Neural cell (in vitro differentiated cells): ENCODE data around the gene GPX6. TPM values are rescaled to one million over a fixed set of nuclear protein-coding genes. Genes with fewer than 3 reads are reported as not detected.

ENCODE experiments used
- H2AFZ ChIP-seq: fragments of 200-600, 300-800 bp; sonication (generic), shearing (Covaris generic); 2 replicates; pipeline ENCODE4 v1.6.0; 2014; ENCODE audit warnings: low read depth, mild to moderate bottlenecking, antibody characterized with exemption, low read length, moderate library complexity
- H3F3A ChIP-seq: fragments of 200-600 bp; shearing (Covaris generic); 2 replicates; pipeline ENCODE4 v1.6.1; 2016; ENCODE audit warnings: mild to moderate bottlenecking, moderate library complexity, mixed read lengths, antibody characterized with exemption, low read length; ENCODE audit not compliant: insufficient read depth, poor library complexity, severe bottlenecking
- H3K27ac ChIP-seq: fragments of 200-600, 300-800 bp; sonication (generic), shearing (Covaris generic); 2 replicates; pipeline ENCODE4 v1.5.1; 2014; ENCODE audit warnings: mild to moderate bottlenecking, low read length, moderate library complexity
- H3K27me3 ChIP-seq: fragments of 300-800, 200-600 bp; sonication (generic), shearing (Covaris generic); 2 replicates; pipeline ENCODE4 v1.6.0; 2014; ENCODE audit warnings: mild to moderate bottlenecking, low read depth, low read length, moderate library complexity; ENCODE audit not compliant: insufficient read depth
- H3K36me3 ChIP-seq: fragments of 300-800, 200-600 bp; sonication (generic), shearing (Covaris generic); 2 replicates; pipeline ENCODE4 v1.5.1; 2014; ENCODE audit warnings: mild to moderate bottlenecking, antibody characterized with exemption, low read length, moderate library complexity; ENCODE audit not compliant: insufficient read depth
- H3K4me2 ChIP-seq: fragments of 300-800, 200-600 bp; sonication (generic), shearing (Covaris generic); 2 replicates; pipeline ENCODE4 v1.6.0; 2014; ENCODE audit warnings: mild to moderate bottlenecking, low read length
- H3K4me3 ChIP-seq: fragments of 300-800, 200-600 bp; sonication (generic), shearing (Covaris generic); 2 replicates; pipeline ENCODE4 v1.5.1; 2014; ENCODE audit warnings: mild to moderate bottlenecking, low read length, moderate library complexity
- H3K79me2 ChIP-seq: fragments of 200-600 bp; shearing (Covaris generic); replicated peaks from 2 replicates; pipeline ENCODE4 v1.6.0; 2014; ENCODE audit warnings: mild to moderate bottlenecking, low read length, moderate library complexity; ENCODE audit not compliant: insufficient read depth
- H3K9ac ChIP-seq: fragments of 300-800, 200-600 bp; sonication (generic), shearing (Covaris generic); 2 replicates; pipeline ENCODE4 v1.6.1; 2016; ENCODE audit warnings: mild to moderate bottlenecking, low read length, mixed read lengths
- H3K9me2 ChIP-seq: fragments of 200-600 bp; shearing (Covaris generic); 2 replicates; pipeline ENCODE4 v1.6.1; 2016; ENCODE audit warnings: mild to moderate bottlenecking, low read length, mixed read lengths; ENCODE audit not compliant: insufficient read depth
- H3K9me3 ChIP-seq: fragments of 200-600, 300-800 bp; sonication (generic), shearing (Covaris generic); 2 replicates; pipeline ENCODE4 v1.6.1; 2016; ENCODE audit warnings: mild to moderate bottlenecking, mixed run types, low read length, moderate library complexity, mixed read lengths
- H4K20me1 ChIP-seq: fragments of 200-600 bp; shearing (Covaris generic); 2 replicates; pipeline ENCODE4 v1.6.1; 2016; ENCODE audit warnings: mild to moderate bottlenecking, mixed run types; ENCODE audit not compliant: insufficient read depth
- CTCF ChIP-seq: fragments of 450-650 bp; IDR thresholded peaks from 2 replicates; pipeline ENCODE4 v1.5.1; 2014; ENCODE audit warnings: antibody characterized with exemption, mild to moderate bottlenecking, moderate library complexity; ENCODE audit not compliant: poor library complexity, severe bottlenecking
- EP300 ChIP-seq: fragments of 450-650 bp; conservative IDR thresholded peaks from 2 replicates; pipeline ENCODE4 v1.6.1; 2014; ENCODE audit warnings: antibody characterized with exemption, mild to moderate bottlenecking, moderate library complexity; ENCODE audit not compliant: poor library complexity, severe bottlenecking
- EZH2 ChIP-seq: fragments of 200-600, 300-800 bp; shearing (Covaris generic), sonication (generic); IDR thresholded peaks from 2 replicates; pipeline ENCODE4 v1.6.1; 2014; ENCODE audit warnings: antibody characterized with exemption, low read length, borderline replicate concordance, mild to moderate bottlenecking; ENCODE audit not compliant: insufficient read depth, poor library complexity, severe bottlenecking
- MXI1 ChIP-seq: fragments of 450-650 bp; conservative IDR thresholded peaks from 2 replicates; pipeline ENCODE4 v1.6.1; 2014; ENCODE audit warnings: antibody characterized with exemption, mild to moderate bottlenecking; ENCODE audit not compliant: poor library complexity, severe bottlenecking
- POLR2AphosphoS5 ChIP-seq: IDR thresholded peaks from 2 replicates; pipeline ENCODE4 v1.6.1; 2012
- RAD21 ChIP-seq: fragments of 450-650 bp; conservative IDR thresholded peaks from 2 replicates; pipeline ENCODE4 v1.6.1; 2014; ENCODE audit warnings: antibody characterized with exemption, mild to moderate bottlenecking, moderate library complexity
- REST ChIP-seq: IDR thresholded peaks from 2 replicates; pipeline ENCODE4 v1.6.1; 2012; ENCODE audit warnings: borderline replicate concordance
- SMC3 ChIP-seq: fragments of 450-650 bp; conservative IDR thresholded peaks from 2 replicates; pipeline ENCODE4 v1.6.1; 2014; ENCODE audit warnings: antibody characterized with exemption, mild to moderate bottlenecking, moderate library complexity; ENCODE audit not compliant: poor library complexity
- TAF1 ChIP-seq: IDR thresholded peaks from 2 replicates; pipeline ENCODE4 v1.6.1; 2012; ENCODE audit warnings: low read depth
- polyA plus RNA-seq: library from polyadenylated mRNA; depleted of rRNA; stranded (reverse); fragments of >200 nt; gene quantifications from 2 replicates; pipeline ENCODE4 v1.2.3, GENCODE V29; 2014

The GPX6 gene
- polyA plus RNA-seq, 1 donor from 2014 or later, result not detected

- Histone ChIP-seq H4K20me1 (no peaks in the 10 kb centered on the region), H3K9me3 (no peaks in the 10 kb centered on the region), H3K9ac (no peak overlapping the region), H3K4me3 (peak overlapping the region; percentile 65), H3K4me2 (no peak overlapping the region), H3F3A (no peaks in the 10 kb centered on the region), H3K9me2 (no peaks in the 10 kb centered on the region), H3K79me2 (no peaks in the 10 kb centered on the region), H3K36me3 (no peaks in the 10 kb centered on the region), H2AFZ (no peak overlapping the region), H3K27me3 (no peaks in the 10 kb centered on the region), H3K27ac (no peak overlapping the region)
- no peak for TF ChIP-seq EZH2
- TF ChIP-seq REST, result no peak
- TF ChIP-seq MXI1, result no peak
- TF ChIP-seq SMC3, result no peak
- TF ChIP-seq CTCF, result no peak
- no peak for TF ChIP-seq POLR2AphosphoS5
- TF ChIP-seq EP300, result no peak
- no peak for TF ChIP-seq RAD21
- TF ChIP-seq TAF1, result no peak
Measured at GRCh38 chr6:28541996-28542395, 26.4 kb upstream of the GPX6 start.

GRCh38 chr6:28537509-28538140 is 22.0 kb upstream of the GPX6 start:
- Histone ChIP-seq H3F3A (no peaks in the 10 kb centered on the region), H3K4me3 (peak overlapping the region; percentile 41), H3K79me2 (no peaks in the 10 kb centered on the region), H3K27me3 (no peaks in the 10 kb centered on the region), H3K4me2 (no peak overlapping the region), H3K27ac (no peak overlapping the region), H3K9me2 (no peaks in the 10 kb centered on the region), H4K20me1 (no peaks in the 10 kb centered on the region), H2AFZ (no peak overlapping the region), H3K9me3 (no peaks in the 10 kb centered on the region), H3K36me3 (no peaks in the 10 kb centered on the region), H3K9ac (no peak overlapping the region)
- no peak for TF ChIP-seq SMC3
- TF ChIP-seq TAF1, result no peak
- no peak for TF ChIP-seq REST
- TF ChIP-seq CTCF, result no peak
- TF ChIP-seq POLR2AphosphoS5, result no peak
- TF ChIP-seq EP300, result no peak
- no peak for TF ChIP-seq RAD21
- TF ChIP-seq EZH2, result no peak
- no peak for TF ChIP-seq MXI1
